Activated CD4-positive, alpha-beta T cell treated with anti-CD3 and anti-CD28 coated beads for 36 hours (primary cell): Measurements from ENCODE around the gene ZNF75A. TPM values are rescaled to one million over a fixed set of nuclear protein-coding genes. Genes with fewer than 3 reads are reported as not detected.
A peak's percentile ranks its signal among the peaks of the same experiment; 100 is the strongest.
"Not testable (repeated sequence)": the region's sequence is repeated elsewhere in the genome, so short reads cannot be mapped to it uniquely, and the experiment has no call there.

Experiments used
- ATAC-seq: fragments of 200-7000 bp; cut with Tn5 transposase; one replicate; pipeline ENCODE4 v1.10.0; 2021; ENCODE audit warnings: mild to moderate bottlenecking, moderate library complexity
- CTCF ChIA-PET: fragments of 350-600 bp; sonication (Branson Sonifier 250); formaldehyde crosslinking; loops from one replicate; lab custom pipeline; 2021; ENCODE audit warnings: antibody characterized with exemption; lab: Charles Lee
- POLR2A ChIA-PET: fragments of 350-600 bp; sonication (Branson Sonifier 250); formaldehyde crosslinking; loops from one replicate; lab custom pipeline; 2021; ENCODE audit warnings: antibody characterized with exemption, inconsistent platforms; lab: Charles Lee
- DNase-seq: peaks from one replicate; pipeline ENCODE4 v3.0.0-alpha.2; 2020
- H3K27ac Mint-ChIP-seq: one replicate; pipeline ENCODE4 v1.8.0; 2021; ENCODE audit warnings: mixed read lengths
- H3K27me3 Mint-ChIP-seq: one replicate; pipeline ENCODE4 v1.8.0; 2021; ENCODE audit warnings: mixed read lengths
- H3K36me3 Mint-ChIP-seq: one replicate; pipeline ENCODE4 v1.8.0; 2021; ENCODE audit warnings: low read depth, mixed read lengths
- H3K4me1 Mint-ChIP-seq: one replicate; pipeline ENCODE4 v1.8.0; 2021; ENCODE audit warnings: mixed read lengths
- H3K4me3 Mint-ChIP-seq: one replicate; pipeline ENCODE4 v1.8.0; 2021; ENCODE audit warnings: mild to moderate bottlenecking, moderate library complexity, mixed read lengths
- H3K9me3 Mint-ChIP-seq: one replicate; pipeline ENCODE4 v1.8.0; 2021; ENCODE audit warnings: low read depth, mixed read lengths
- intact Hi-C, 2 experiments: fragments of 100-400 bp; cut with DNase I in 1 of 2; cut with micrococcal nuclease in 1 of 2; formaldehyde crosslinking; loops; one replicate each; pipeline versions ENCODE4 v1.14.2 to v1.15.1; 2022 to 2024; cut with DNase I, micrococcal nuclease
- total RNA-seq, 2 experiments: library from RNA; stranded (reverse); gene quantifications; one replicate each; pipeline ENCODE4 v1.2.3, GENCODE V29; 2021

ZNF75A gene
- 10 to 100 TPM; 23.2 to 27.4 TPM for total RNA-seq

DNA sequence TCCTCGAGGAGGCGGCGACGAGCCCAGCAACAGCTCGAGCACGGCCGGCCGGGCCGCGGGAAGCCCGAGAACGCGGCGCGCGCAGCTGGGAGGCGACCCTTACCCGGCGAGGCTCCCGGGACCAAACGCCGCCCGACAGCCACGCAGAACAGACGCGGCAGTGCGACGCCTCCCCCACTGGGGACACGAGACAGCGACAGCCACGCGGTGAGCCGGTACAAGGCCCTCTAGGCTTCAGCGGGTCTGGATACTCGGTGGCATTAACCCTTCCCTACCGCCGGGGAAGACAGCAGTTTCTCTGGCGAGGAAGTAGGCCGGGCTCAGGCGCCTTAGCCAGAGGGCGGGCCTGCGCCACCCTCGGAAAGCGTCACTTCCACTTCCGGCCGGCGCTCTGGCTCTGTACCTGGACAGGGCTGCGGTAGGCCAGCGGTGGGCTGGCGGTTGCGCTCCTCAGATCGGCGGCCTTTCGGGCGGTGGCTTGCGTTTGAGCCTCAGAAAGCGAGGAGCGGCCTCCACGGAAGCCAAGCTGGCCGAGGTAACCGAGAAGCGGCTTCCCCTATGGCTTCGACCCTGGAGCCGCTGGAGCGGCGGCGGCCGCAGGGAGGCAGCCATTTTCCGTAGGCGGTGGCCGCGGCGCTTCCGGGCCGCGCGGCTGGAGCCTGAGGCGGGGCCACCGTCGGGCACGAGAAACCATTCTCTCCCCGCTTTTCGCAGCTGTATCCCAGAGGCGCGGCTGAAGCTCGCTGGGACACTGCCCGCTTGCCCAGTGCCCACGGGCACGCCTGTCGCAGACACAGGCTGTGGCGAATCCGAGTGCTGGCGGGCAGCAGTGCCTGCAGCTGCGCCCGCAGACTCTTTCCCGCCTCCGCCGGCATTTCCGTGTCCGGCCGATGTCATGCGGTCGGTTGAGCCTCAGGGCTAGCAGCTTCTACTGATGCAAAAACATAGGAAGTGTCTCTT lies at the start of gene ZNF75A, which contains the start of gene TIGD7:
Gene ZNF75A, plus strand, starts transcription at position 389 of the 960 bp plus-strand sequence. CDS start 2,932 bp downstream, outside the sequence.
Gene TIGD7, minus strand, starts transcription at position 322 of the 960 bp plus-strand sequence. CDS start 4,816 bp downstream, outside the sequence.
- DNase-seq: peak; percentile 90
- intact Hi-C loops: loop anchor here (1.0 to 5.0 kb wide), 9 partner anchors 12 to 195 kb away; partner anchors contain the start of genes ZNF263 (in 2 of the 2), CLUAP1 (in 1 of the 2), ZNF174 (in 1 of the 2) and ZNF200 (in 1 of the 2)
- peaks cover 30% of the 10 kb centered on the region for H3K9me3 Mint-ChIP-seq

DNA sequence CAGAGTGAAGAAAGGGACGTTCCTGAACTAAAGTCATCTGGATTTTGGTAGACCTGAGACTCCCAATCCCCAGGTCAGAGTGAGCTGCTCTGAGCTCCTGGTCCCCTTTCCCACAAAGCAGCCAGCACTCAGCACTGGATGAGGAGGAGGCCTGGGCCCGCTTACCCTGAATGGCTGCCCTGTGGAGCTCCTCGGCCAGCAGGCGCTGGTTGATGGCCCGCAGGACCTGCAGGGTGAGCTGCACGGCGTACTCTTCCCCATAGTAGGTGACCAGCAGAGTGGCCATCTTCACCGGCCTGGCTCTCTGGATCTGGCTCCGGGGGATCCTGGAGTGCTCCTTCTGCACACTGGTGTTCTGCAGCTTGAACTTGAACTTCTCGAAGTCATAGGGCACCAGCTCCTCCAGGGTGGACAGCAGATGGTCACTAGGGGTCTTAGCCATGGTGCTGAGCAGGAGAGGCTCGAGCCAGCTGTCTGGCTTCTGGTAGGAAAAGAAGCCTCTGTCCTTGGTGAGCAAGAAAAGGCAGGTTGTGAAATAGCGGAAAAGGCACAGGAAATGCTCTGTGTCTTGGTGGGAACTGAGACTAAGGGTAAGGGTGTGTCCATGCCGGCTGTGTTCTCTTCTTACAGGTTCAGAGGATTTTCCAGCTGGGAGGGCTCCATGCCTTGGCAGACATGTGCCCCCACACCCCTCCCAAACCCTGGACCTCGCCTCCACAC lies 49.0 kb upstream of the ZNF75A start, which contains the start of gene MEFV:
Gene MEFV, minus strand, starts transcription at position 488 of the 720 bp plus-strand sequence. Its CDS starts 46 bp downstream, at position 442.
- POLR2A ChIA-PET: no interaction called here

More for the DNA sequence above, at the start of gene ZNF75A, which contains the start of gene TIGD7:
- peak within 1 kb of the TSS; percentile 75 for H3K4me3 Mint-ChIP-seq
- peak within 1 kb of the TSS; percentile 84 for H3K27ac Mint-ChIP-seq
- POLR2A ChIA-PET: no interaction called here
- peaks cover 15% of the 10 kb centered on the region for H3K4me1 Mint-ChIP-seq
- H3K27me3 Mint-ChIP-seq: no peaks in the 10 kb centered on the region
- peak; percentile 99 for ATAC-seq
- peaks cover 75% of the 10 kb centered on the region for H3K36me3 Mint-ChIP-seq
- CTCF ChIA-PET: no interaction called here

DNA sequence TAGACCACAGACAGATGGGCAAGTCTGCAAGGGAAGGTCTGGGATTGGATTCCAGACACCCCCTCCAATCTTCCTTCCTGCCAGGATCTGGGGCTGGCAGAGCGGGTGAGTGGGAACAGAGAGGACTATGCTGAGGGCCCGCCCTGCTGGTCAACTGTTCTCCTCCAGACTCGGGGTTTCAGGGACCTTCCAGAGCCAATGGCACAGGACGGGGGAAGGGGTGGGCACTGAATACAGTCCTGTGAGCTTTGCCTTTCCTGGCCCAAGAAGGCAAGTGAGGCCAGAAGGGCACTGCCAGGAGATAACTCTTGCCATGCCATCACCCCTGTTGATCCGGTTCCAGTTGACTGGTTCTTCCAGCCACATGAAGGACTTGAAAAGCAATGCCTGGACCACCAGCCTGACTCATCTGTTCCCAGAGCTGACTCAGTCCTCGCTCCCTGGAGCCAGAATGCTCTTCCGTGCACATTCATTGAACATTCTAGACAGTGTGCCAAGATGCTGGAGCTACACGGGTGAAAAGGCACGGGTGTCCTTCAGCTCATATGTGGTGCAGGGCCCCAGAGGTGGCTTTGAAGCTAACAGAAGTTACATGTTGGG lies 48.3 kb upstream of the ZNF75A start:
- Mint-ChIP-seq H3K36me3 (no peaks in the 10 kb centered on the region), H3K27ac (no peak overlapping the region), H3K9me3 (no peaks in the 10 kb centered on the region), H3K27me3 (no peaks in the 10 kb centered on the region), H3K4me3 (no peak overlapping the region), H3K4me1 (no peaks in the 10 kb centered on the region)
- ChIA-PET CTCF (interaction anchor here (0.8 kb wide), 1 partner anchor 193 kb away, joined by 3 read pairs; no protein-coding TSS in a partner anchor), POLR2A (no interaction called here)
- intact Hi-C loops: no loop called here
- no peak for DNase-seq
- no peak for ATAC-seq

More for the DNA sequence above, 49.0 kb upstream of the ZNF75A start, which contains the start of gene MEFV:
- Mint-ChIP-seq H3K4me3 (no peak within 1 kb of the TSS), H3K27ac (no peak within 1 kb of the TSS), H3K9me3 (no peaks in the 10 kb centered on the region), H3K36me3 (no peaks in the 10 kb centered on the region), H3K27me3 (no peaks in the 10 kb centered on the region), H3K4me1 (no peaks in the 10 kb centered on the region)
- no peak for ATAC-seq
- intact Hi-C loops: no loop called here
- CTCF ChIA-PET: interaction anchor here (0.8 kb wide), 1 partner anchor 192 kb away, joined by 3 read pairs; no protein-coding TSS in a partner anchor
- no peak for DNase-seq

DNA sequence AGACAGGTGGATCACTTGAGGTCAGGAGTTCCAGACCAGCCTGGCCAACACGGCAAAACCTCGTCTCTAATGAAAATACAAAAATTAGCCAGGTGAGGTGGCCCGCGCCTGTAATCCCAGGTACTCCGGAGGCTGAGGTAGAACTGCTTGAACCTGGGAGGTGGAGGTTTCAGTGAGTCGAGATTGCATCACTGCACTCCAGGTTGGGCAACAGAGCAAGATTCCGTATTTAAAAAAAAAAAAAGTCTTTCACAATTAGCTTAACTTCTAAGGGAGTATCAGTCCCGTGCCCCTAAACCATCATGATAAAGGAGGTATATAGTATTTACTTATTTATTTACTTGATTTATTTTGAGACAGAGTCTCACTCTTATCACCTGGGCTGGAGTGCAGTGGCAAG lies 45.5 kb upstream of the ZNF75A start:
- ChIA-PET CTCF (no interaction called here), POLR2A (no interaction called here)
- Mint-ChIP-seq H3K4me3 (no peak overlapping the region), H3K36me3 (no peaks in the 10 kb centered on the region), H3K27ac (no peak overlapping the region), H3K9me3 (peaks cover 4% of the 10 kb centered on the region), H3K4me1 (peaks cover 12% of the 10 kb centered on the region), H3K27me3 (no peaks in the 10 kb centered on the region)
- intact Hi-C loops: loop anchor here in 1 of 2 experiments (5.0 kb wide), 2 partner anchors 238 to 1167 kb away; partner anchors contain the start of genes DNAJA3, HCFC1R1, THOC6 and TNFRSF12A
- ATAC-seq (no peak), DNase-seq (no peak)

DNA sequence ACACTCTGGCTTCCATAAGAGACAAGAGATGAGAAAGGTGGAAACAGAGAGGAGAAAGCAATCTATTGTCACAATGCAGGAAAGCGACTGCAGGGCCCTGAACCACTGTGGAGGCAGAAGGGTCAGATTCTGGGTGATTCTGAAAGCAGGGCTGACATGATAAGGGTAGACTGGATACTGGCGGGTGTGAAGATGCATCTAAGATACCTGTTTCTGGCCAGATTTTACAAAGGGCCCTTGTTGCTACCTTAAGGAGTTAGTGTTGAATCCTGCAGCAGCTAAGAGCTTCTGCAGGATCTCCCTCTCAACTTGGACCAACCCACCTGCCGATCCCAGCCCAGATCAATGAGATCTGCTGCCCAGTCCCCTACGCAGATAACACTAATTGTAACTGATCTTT lies 42.8 kb upstream of the ZNF75A start:
- H3K4me3 Mint-ChIP-seq: peak overlapping the region; percentile 83
- ChIA-PET POLR2A (no interaction called here), CTCF (interaction anchor here (0.5 kb wide), 1 partner anchor 49 kb away, joined by 3 read pairs; no protein-coding TSS in a partner anchor)
- ATAC-seq: no peak
- peaks cover 13% of the 10 kb centered on the region for H3K36me3 Mint-ChIP-seq
- H3K4me1 Mint-ChIP-seq: peaks cover 25% of the 10 kb centered on the region
- intact Hi-C loops: loop anchor here (2.0 to 5.0 kb wide), 3 partner anchors 48 to 1165 kb away; partner anchors contain the start of genes DNAJA3 (in 1 of the 2), HCFC1R1 (in 1 of the 2), THOC6 (in 1 of the 2) and TNFRSF12A (in 1 of the 2)
- peak overlapping the region; percentile 86 for H3K27ac Mint-ChIP-seq
- no peaks in the 10 kb centered on the region for H3K27me3 Mint-ChIP-seq
- peaks cover 8% of the 10 kb centered on the region for H3K9me3 Mint-ChIP-seq
- no peak for DNase-seq

DNA sequence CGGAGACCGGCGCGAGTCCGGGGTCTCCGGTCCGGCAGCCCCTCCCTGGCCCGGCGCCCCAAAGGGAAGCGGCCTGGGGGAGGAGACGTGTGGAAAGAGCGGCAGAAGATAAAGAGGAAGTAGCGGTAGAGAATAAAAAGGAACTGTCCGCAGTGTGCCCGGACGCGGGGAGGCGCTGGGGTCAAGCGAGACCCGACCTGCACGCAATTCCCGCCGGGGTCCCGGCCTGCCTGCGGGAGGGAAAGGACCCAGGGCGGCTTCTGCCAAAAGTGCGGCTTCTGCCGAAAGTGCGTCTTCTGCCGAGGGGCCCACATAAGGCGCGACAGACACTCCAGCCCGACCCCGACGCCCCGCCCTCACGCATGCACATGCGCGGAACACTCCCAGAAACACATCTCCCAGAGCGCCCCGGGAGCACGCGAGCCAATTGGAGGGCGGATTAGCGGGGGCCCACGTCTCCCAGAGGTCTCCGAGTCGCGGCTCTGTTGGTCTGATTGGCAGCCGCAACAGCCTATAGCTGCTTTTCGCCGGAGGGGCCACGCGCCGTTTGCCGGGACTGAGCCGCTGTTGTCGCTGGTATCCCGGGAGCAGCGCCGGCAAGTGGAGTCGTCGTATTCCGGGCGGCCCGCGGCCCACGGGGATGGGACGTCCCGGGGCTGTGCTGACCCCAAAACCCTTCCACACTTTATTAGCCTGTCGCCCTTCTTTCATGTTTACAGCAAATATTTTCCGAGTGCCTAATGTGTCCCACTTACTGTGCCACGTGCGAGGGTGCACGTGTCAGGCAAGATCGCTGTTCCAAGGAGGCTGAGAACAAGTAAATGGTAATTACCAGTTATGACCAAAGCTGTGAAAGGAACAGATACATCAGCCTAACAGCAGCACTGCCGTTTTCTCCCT lies 40.9 kb upstream of the ZNF75A start:
- DNase-seq: peak; percentile 99
- peaks cover 26% of the 10 kb centered on the region for H3K36me3 Mint-ChIP-seq
- H3K9me3 Mint-ChIP-seq: peaks cover 13% of the 10 kb centered on the region
- peaks cover 25% of the 10 kb centered on the region for H3K4me1 Mint-ChIP-seq
- peak; percentile 95 for ATAC-seq
- H3K4me3 Mint-ChIP-seq: peak overlapping the region; percentile 83
- H3K27ac Mint-ChIP-seq: peak overlapping the region; percentile 90
- ChIA-PET CTCF (interaction anchor here (0.6 to 1.9 kb wide), 4 partner anchors 9 to 286 kb away, joined by 3 to 5 read pairs (median 4); no protein-coding TSS in a partner anchor), POLR2A (interaction anchor here (1.0 to 1.7 kb wide), 2 partner anchors 11 to 137 kb away, joined by 3 to 8 read pairs; partner anchors contain the start of genes ZNF174 and ZSCAN32)
- intact Hi-C loops: loop anchor here (1.0 to 5.0 kb wide), 15 partner anchors 19 to 1163 kb away; partner anchors contain the start of genes TIGD7 (in 2 of the 2), ZNF200 (in 2 of the 2), ZNF263 (in 2 of the 2) and ZNF75A (in 2 of the 2)
- no peaks in the 10 kb centered on the region for H3K27me3 Mint-ChIP-seq

DNA sequence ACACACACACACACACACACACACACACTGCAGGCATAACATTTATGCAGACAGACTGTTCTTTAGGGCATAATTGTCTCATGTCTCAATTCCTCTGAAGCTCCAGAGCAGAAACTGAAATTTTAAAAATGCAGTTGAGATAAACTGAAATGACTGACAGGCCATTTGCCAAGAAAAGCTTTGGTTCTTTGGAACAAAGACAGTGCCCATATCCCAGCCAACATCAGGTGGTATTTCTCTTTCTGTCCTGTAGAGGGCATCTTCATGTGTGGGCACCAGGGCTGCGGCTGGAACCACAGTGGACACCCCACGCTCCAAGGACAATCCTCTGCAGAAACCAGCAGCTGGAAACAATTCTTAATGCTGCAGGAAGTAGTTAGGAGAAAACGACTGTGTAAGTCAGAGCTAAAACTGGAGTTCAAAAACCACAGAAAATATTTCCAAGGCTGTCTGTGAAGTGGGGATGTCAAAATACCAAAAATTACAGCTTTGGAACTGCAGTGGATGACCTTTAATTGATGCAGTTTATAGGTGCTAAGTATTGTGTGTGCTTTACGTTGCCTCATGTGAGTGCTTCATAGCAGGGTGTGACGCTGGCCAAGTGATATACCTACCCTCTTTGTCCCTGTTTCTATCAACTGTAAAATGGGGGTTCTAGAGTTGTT lies 38.3 kb upstream of the ZNF75A start:
- H3K36me3 Mint-ChIP-seq: peaks cover 28% of the 10 kb centered on the region
- H3K27ac Mint-ChIP-seq: no peak overlapping the region
- H3K4me1 Mint-ChIP-seq: peaks cover 25% of the 10 kb centered on the region
- intact Hi-C loops: no loop called here
- H3K9me3 Mint-ChIP-seq: peaks cover 16% of the 10 kb centered on the region
- H3K27me3 Mint-ChIP-seq: no peaks in the 10 kb centered on the region
- DNase-seq (peak; percentile 28), ATAC-seq (no peak)
- ChIA-PET POLR2A (no interaction called here), CTCF (interaction anchor here (0.7 to 4.0 kb wide), 12 partner anchors 10 to 349 kb away, joined by 3 to 21 read pairs (median 4); partner anchors contain the start of gene ZNF263)
- no peak overlapping the region for H3K4me3 Mint-ChIP-seq

DNA sequence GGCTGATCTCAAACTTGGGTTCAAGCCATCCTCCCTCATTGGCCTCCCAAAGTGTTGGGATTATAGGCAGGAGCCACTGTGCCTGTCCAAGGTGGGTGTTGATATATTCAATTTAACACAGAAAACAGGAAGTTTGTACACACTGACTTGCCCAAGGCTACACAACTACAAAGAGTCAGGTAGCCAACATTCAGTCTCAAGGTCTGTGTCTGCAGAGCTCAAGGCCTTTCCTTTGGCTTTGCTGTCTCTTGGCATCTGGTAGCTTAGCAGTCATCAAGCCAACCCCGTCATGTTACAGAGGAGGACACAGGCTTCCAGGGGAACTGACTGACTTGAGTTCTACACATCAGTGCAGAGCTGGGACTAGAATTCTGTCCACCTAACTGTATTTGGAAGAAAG lies 37.0 kb upstream of the ZNF75A start:
- DNase-seq (no peak), ATAC-seq (no peak)
- Mint-ChIP-seq H3K36me3 (peaks cover 28% of the 10 kb centered on the region), H3K27ac (no peak overlapping the region), H3K4me3 (no peak overlapping the region), H3K9me3 (peaks cover 16% of the 10 kb centered on the region), H3K4me1 (peaks cover 17% of the 10 kb centered on the region), H3K27me3 (no peaks in the 10 kb centered on the region)
- POLR2A ChIA-PET: no interaction called here
- intact Hi-C loops: no loop called here
- CTCF ChIA-PET: interaction anchor here (4.0 kb wide), 1 partner anchor 15 kb away, joined by 21 read pairs; the partner anchor contains the start of gene ZNF263

DNA sequence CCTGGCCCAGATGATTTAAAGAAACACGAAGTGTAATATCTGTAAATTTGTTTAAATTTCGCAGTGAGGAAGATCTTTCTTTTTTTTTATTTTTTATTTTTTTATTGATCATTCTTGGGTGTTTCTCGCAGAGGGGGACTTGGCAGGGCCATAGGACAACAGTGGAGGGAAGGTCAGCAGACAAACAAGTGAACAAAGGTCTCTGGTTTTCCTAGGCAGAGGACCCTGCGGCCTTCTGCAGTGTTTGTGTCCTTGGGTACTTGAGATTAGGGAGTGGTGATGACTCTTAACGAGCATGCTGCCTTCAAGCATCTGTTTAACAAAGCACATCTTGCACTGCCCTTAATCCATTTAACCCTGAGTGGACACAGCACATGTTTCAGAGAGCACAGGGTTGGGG lies 34.6 kb upstream of the ZNF75A start:
- ATAC-seq, POLR2A ChIA-PET, H3K27me3 Mint-ChIP-seq, H3K4me3 Mint-ChIP-seq, H3K27ac Mint-ChIP-seq, intact Hi-C loops, H3K4me1 Mint-ChIP-seq, DNase-seq, CTCF ChIA-PET: not testable (repeated sequence)
- peaks cover 24% of the 10 kb centered on the region for H3K9me3 Mint-ChIP-seq
- H3K36me3 Mint-ChIP-seq: peaks cover 24% of the 10 kb centered on the region
